ENCODE results near the gene C9orf50.

The C9orf50 gene

GRCh38 chr9:129626079-129626624, 5.3 kb upstream of the C9orf50 start, which contains the start of gene NTMT1:
NTMT1 (plus strand) TSS chr9:129626163; CDS start chr9:129632704, 6,541 bp downstream.
- H3K4me3 ChIP-seq (replicated peaks in 1 of 2; ENCODE audit: low read depth in 2 of 2, low read length in 2 of 2), result peak within 1 kb of the TSS; percentile 85 to 89
- TF ChIP-seq CTCF (IDR thresholded peaks at IDR 0.05; ENCODE audit: low read depth, low read length), result no peak
- peak; percentile 86 for DNase-seq (ENCODE audit: low read depth in 2 of 2)

GRCh38 chr9:129624947-129625346, 4.0 kb upstream of the C9orf50 start:
- peak; percentile 24 to 49 for DNase-seq (ENCODE audit: low read depth in 2 of 2)
- no peak overlapping the region for H3K4me3 ChIP-seq (replicated peaks in 1 of 2; ENCODE audit: low read depth in 2 of 2, low read length in 2 of 2)
- no peak for TF ChIP-seq CTCF (IDR thresholded peaks at IDR 0.05; ENCODE audit: low read depth, low read length)

DNA sequence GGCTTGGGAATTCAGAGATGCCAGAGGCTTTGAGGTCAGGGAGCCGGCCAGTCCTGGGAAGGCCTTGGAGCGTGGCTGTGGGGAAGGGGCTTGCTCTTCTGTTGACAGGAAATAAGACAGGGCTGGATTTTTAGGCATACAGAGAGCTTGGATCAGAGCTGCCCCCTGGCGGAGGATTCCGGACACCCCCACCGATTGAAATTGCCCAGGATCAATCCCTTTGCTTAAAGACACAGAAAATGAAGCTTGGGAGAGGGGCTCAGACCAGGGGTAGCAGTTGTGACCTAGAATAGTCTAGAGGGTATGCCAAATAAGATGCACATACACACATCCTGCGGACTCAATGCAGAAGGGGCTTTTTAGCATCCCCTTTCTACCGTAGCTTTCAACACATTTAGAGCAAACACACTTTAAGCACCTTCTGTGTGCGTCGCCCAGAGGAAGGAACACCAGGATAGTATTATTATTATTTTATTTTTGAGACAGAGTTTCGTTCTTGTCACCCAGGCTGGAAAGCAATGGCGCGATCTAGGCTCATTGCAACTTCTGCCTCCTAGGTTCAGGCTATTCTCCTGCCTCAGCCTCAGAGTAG, 3.4 kb upstream of the C9orf50 start:
- H3K4me3 ChIP-seq (replicated peaks in 1 of 2; ENCODE audit: low read depth in 2 of 2, low read length in 2 of 2), result no peak overlapping the region
- peak; percentile 87 for TF ChIP-seq CTCF (IDR thresholded peaks at IDR 0.05; ENCODE audit: low read depth, low read length)

DNA sequence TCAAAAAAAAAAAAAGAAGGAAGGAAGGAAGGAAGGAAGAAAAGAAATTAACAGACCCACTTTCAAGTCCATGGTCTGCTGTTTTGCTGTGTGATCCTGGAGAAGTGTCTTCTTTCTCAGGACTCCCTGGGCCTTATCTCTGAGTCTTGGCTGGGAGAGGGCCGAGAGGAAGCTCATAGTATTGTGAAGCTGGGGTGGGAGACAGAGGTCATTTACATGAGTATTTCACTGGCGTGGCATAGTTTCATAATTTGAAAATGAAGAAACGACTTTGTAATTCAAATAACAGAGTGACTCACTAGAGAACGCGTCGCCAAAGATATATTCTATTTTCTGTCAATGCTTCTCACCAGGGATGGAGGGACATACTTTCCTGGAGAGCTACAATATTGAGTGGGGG, 2.4 kb upstream of the C9orf50 start:
- no peak for TF ChIP-seq CTCF (IDR thresholded peaks at IDR 0.05; ENCODE audit: low read depth, low read length)
- no peak overlapping the region for H3K4me3 ChIP-seq (replicated peaks in 1 of 2; ENCODE audit: low read depth in 2 of 2, low read length in 2 of 2)
- peak; percentile 83 to 87 for DNase-seq (ENCODE audit: low read depth in 2 of 2)

More for the DNA sequence above, 3.4 kb upstream of the C9orf50 start:
- peak; percentile 60 to 69 for DNase-seq (ENCODE audit: low read depth in 2 of 2)

DNA sequence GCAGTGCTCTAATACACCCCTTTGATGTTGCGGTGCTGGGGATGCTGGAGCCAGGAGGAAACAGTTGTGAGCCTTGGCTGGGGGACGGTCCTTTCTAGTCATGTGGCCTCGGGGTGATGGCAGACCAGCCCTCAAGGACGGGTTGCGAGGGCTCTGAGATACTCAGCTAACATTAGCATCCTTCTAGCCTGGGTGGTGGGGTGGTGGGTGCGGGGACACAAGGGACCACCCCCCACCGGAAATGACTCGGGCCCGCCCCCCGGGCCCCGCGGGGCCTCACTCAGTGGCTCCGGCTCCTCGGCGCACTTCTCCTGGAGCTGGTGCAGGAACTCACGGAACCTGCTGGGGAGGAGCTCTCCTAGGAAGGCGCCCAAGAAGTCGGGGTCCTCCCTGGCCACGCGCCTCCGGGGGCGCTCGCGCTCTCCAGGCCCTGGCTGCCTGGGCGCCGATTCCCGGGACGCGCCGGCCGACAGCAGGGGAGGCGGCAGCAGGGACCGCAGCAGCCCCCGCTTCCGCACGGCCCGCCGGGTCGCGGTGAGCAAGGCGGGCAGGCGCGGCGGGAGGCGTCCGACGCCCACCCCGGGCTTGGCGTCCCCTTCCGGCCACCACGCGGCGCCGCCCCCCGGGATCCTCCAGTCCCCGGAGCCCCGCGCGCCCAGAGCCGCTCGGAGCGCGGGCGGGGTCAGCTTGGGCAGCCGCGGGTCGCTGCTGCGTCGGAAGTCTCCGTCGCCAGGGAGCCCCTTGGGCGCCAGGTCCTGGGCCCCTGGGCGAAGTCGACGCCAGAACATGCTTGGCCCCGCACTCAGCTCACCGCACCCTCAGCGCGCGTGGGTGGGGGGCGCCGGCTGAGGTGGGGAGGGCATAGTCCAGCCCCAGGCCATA, 873 bp downstream of the C9orf50 start:
- no peak for DNase-seq (ENCODE audit: low read depth in 2 of 2)
- peak overlapping the region; percentile 36 to 46 for H3K4me3 ChIP-seq (replicated peaks in 1 of 2; ENCODE audit: low read depth in 2 of 2, low read length in 2 of 2)
- no peak for TF ChIP-seq CTCF (IDR thresholded peaks at IDR 0.05; ENCODE audit: low read depth, low read length)

GRCh38 chr9:129617167-129617566, 3.7 kb downstream of the C9orf50 start:
- TF ChIP-seq CTCF (IDR thresholded peaks at IDR 0.05; ENCODE audit: low read depth, low read length), result peak; percentile 79
- H3K4me3 ChIP-seq (replicated peaks in 1 of 2; ENCODE audit: low read depth in 2 of 2, low read length in 2 of 2), result no peak overlapping the region
- DNase-seq (ENCODE audit: low read depth in 2 of 2), result peak; percentile 57 to 71

All from cardiac fibroblast (primary cell).